Stimulated activated effector memory CD8-positive, alpha-beta T cell treated with anti-CD3 and anti-CD28 coated beads, Interleukin-12 subunit alpha, Interleukin-12 subunit beta, amount 100 ng/mL, for 72 hours (primary cell): ENCODE measurements around the gene NRXN2.
"Not testable (repeated sequence)": the region's sequence is repeated elsewhere in the genome, so short reads cannot be mapped to it uniquely, and the experiment has no call there.

Experiments used
- ATAC-seq: fragments of 150-1000 bp; cut with Tn5 transposase; 2 replicates; pipeline ENCODE4 v1.10.0; 2021
- DNase-seq, 2 donors: peaks; one replicate each; pipeline ENCODE4 v3.0.0; 2021 to 2022; ENCODE audit warnings: low spot score in 2 of 2
- H3K27ac Mint-ChIP-seq: one replicate; pipeline ENCODE4 v1.8.0; 2022; ENCODE audit warnings: mild to moderate bottlenecking, mixed read lengths
- H3K36me3 Mint-ChIP-seq: one replicate; pipeline ENCODE4 v1.8.0; 2022; ENCODE audit warnings: mild to moderate bottlenecking, mixed read lengths
- H3K4me1 Mint-ChIP-seq: one replicate; pipeline ENCODE4 v1.8.0; 2022; ENCODE audit warnings: mixed read lengths
- H3K4me3 Mint-ChIP-seq: one replicate; pipeline ENCODE4 v1.8.0; 2022; ENCODE audit warnings: mild to moderate bottlenecking, mixed read lengths
- H3K9me3 Mint-ChIP-seq: one replicate; pipeline ENCODE4 v1.8.0; 2022; ENCODE audit warnings: mixed read lengths

NRXN2 gene

DNA sequence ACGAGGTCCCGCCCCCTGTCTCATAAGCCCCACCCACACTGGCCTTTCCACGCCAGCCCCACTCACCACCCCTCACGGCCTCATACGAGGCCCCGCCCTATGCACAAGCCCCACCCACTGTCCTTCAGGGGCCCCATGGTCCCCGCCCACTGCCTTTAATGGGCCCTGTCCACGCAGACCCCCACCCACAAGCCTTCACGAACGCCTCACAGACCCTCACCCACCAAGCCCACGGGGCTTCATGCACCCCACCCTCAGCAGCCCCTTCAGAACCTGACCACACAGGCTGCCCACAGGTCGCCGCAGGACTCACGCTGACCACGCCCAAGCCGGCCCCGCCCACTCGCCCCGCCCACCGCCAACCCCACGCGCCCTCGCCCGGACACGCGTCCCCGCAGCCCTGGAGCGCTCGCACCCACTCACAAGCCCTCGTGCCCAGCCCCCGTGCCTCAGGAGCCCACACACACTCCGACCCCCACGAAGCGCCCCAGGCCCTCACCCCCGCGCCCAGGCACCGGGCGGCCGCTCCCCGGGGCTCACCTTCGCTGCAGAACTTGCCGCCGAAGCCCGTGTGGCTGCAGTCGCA is 10.5 kb downstream of the NRXN2 start:
- Mint-ChIP-seq H3K4me3 (peak overlapping the region; percentile 23), H3K9me3 (no peaks in the 10 kb centered on the region), H3K4me1 (peaks cover 26% of the 10 kb centered on the region), H3K27ac (no peak overlapping the region), H3K36me3 (no peaks in the 10 kb centered on the region)
- DNase-seq = no peak
- ATAC-seq = peak; percentile 23

DNA sequence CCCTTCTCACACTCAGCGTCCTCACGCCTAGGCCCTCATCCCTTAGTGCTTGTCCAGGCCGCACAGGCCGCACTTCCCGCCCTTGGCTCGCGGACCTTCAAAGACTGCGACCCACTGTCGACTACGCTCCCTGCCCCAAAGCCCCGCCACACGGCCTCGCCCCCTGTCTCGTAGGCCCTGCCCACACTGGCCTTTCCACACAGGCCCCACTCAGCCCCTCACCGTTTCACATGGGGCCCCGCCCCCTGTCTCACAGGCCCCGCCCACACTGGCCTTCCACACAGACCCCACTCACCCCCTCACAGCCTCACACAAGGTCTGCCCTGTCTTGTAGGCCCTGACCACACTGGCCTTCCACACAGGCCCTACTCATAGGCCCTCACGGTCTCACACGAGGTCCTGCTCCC is 11.0 kb downstream of the NRXN2 start:
- Mint-ChIP-seq H3K4me1 (peaks cover 26% of the 10 kb centered on the region), H3K27ac (no peak overlapping the region), H3K36me3 (no peaks in the 10 kb centered on the region), H3K9me3 (no peaks in the 10 kb centered on the region), H3K4me3 (peak overlapping the region; percentile 23)
- ATAC-seq (no peak), DNase-seq (no peak)

DNA sequence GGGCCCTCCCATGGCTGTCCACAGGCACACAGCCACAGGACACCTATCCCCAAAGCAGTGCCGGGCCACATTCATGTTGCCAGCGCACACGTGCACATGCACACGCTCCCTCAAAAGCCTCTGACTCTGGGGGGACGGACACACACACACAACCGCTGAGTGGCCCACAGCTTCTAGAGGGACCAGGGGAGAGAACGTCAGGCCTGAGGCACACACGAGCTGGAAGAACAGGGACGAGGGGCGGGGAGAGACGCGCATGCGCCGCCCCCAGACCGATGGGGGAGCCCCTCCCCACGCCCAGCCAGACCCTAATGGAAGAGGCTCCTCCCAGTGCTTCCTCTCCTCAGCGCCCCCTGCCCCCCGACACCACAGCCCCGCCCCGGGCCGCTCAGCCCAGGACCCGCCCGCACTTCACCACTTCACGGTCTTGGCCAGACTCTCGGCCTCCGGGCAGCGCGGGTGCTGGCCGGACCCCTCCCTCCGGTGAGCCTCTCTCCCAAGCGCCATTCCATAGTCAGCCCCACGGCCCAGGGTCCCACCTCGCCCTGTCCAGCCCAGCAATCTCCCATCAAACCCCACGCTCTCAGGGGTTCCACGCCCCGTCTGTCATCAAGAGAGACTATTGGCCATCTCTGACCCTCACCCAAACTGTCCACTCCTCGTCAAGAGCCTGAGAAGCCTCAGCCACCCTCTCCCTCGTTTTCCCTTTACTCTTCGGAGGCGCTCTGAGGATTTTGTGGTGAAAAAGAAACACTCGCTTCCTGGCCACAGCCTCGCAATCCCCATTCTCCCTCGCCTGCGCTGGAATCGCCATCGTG is 11.7 kb downstream of the NRXN2 start:
- H3K9me3 Mint-ChIP-seq = no peaks in the 10 kb centered on the region
- H3K4me3 Mint-ChIP-seq = peak overlapping the region; percentile 23
- no peak overlapping the region for H3K27ac Mint-ChIP-seq

DNA sequence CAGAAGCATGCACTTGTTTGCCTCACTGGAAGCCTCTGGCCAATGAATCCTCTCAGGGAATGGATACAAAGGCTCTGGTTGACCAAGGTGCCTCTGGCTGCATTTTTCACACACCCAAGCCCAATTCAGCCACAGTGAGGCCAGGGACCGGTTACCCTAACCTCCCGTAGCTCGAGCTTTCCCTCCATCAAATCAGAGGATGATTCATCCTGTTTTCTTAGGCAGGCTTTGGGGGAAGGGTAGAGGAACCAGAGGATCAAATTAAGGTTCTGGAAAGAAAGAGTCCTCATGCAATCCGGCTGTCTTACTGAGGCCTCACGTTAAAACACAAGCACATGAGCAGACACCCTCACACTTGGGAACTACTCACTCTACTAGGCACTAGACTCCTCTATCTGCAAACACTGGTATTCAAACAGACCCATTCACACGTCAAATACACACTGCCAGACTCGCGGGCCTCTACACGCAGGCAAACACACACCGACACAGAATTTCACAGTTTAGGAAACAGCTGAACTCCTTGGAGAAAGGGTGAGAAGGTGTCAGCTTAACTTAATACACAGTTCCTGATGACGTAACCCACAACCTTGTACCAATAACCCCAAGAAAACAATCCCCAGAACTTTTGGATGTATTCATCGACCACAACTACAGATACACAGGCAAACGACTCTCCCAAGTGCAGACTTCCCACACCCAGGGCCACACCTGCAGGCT is 12.4 kb downstream of the NRXN2 start:
- Mint-ChIP-seq H3K27ac (no peak overlapping the region), H3K4me3 (no peak overlapping the region), H3K9me3 (no peaks in the 10 kb centered on the region), H3K4me1 (peaks cover 26% of the 10 kb centered on the region), H3K36me3 (no peaks in the 10 kb centered on the region)
- DNase-seq (no peak), ATAC-seq (no peak)

More for the DNA sequence above, 11.7 kb downstream of the NRXN2 start:
- no peaks in the 10 kb centered on the region for H3K36me3 Mint-ChIP-seq
- peaks cover 26% of the 10 kb centered on the region for H3K4me1 Mint-ChIP-seq
- DNase-seq (no peak), ATAC-seq (no peak)

DNA sequence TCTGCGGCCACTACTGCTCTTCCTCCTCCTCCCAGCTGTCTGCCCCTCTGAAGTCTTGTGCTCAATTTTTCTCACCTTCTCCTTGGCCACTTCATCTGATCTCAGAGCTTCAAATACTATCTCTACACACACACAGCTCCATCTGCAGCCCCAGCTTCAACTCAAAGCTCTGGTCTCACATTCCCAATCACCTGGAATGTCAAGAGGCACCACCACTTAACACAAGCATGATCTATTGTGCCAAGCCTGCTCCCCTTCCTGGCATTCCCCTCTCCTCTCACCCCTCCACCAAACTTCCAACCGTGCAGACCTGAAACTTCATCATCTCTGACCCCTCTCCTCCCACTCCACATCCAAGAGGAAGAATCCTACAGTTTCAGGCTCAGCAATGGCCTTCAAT is 17.5 kb downstream of the NRXN2 start:
- DNase-seq (no peak), ATAC-seq (no peak)
- Mint-ChIP-seq H3K27ac (no peak overlapping the region), H3K4me3 (no peak overlapping the region), H3K9me3 (no peaks in the 10 kb centered on the region), H3K4me1 (no peaks in the 10 kb centered on the region), H3K36me3 (no peaks in the 10 kb centered on the region)

DNA sequence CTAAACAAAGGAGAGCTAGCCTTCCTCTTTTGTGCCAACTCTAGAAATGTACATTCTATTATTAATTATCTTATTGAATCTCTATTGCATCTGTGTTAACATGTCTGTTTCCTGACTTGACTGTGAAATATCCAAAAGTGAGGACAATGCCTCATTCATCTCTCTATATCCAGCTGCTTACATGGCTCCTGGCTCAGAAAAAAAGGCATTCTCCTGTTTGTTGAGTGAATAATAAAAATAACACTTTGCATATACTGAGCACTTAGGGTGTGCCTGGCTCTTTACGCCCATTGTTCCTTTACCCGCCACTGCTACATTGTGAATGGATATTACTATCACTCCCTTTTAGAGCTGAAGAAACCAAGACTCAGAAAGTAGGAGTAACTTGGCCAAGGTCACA is 19.9 kb downstream of the NRXN2 start:
- H3K4me1 Mint-ChIP-seq = no peaks in the 10 kb centered on the region
- ATAC-seq = no peak

DNA sequence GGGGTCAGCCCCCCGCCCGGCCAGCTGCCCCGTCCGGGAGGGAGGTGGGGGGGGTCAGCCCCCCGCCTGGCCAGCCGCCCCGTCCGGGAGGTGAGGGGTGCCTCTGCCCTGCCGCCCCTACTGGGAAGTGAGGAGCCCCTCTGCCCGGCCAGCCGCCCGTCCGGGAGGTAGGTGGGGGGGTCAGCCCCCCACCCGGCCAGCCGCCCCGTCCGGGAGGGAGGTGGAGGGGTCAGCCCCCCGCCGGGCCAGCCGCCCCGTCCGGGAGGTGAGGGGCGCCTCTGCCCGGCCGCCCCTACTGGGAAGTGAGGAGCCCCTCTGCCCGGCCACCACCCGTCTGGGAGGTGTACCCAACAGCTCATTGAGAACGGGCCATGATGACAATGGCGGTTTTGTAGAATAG is 21.0 kb downstream of the NRXN2 start:
- not testable (repeated sequence) for H3K36me3 Mint-ChIP-seq, DNase-seq, H3K4me3 Mint-ChIP-seq, H3K4me1 Mint-ChIP-seq, ATAC-seq, H3K27ac Mint-ChIP-seq, H3K9me3 Mint-ChIP-seq

More for the DNA sequence above, 19.9 kb downstream of the NRXN2 start:
- Mint-ChIP-seq H3K9me3 (no peaks in the 10 kb centered on the region), H3K4me3 (no peak overlapping the region), H3K27ac (no peak overlapping the region), H3K36me3 (no peaks in the 10 kb centered on the region)
- no peak for DNase-seq

DNA sequence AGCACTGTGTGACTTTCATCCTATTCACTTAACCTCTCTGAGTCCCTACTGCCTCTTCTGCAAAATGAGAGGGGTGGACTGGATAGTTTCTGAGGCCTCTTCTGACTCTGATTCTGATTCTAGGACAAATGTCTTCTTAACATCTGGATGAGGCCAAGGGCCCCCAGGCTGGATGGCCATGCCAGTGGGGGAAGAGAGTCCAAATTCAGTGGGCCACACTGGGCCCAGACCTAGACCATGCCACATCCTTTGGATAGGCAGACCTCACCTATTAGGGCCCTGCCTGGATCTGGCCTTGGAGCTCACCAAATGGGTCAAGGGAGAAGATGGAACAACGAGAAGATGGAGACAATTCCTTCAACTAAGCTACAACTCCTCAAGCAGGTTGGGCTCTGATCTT is 24.6 kb downstream of the NRXN2 start:
- H3K9me3 Mint-ChIP-seq = no peaks in the 10 kb centered on the region
- peaks cover 6% of the 10 kb centered on the region for H3K4me1 Mint-ChIP-seq
- ATAC-seq = no peak
- no peak for DNase-seq
- no peaks in the 10 kb centered on the region for H3K36me3 Mint-ChIP-seq
- no peak overlapping the region for H3K4me3 Mint-ChIP-seq
- H3K27ac Mint-ChIP-seq = peak overlapping the region; percentile 13

DNA sequence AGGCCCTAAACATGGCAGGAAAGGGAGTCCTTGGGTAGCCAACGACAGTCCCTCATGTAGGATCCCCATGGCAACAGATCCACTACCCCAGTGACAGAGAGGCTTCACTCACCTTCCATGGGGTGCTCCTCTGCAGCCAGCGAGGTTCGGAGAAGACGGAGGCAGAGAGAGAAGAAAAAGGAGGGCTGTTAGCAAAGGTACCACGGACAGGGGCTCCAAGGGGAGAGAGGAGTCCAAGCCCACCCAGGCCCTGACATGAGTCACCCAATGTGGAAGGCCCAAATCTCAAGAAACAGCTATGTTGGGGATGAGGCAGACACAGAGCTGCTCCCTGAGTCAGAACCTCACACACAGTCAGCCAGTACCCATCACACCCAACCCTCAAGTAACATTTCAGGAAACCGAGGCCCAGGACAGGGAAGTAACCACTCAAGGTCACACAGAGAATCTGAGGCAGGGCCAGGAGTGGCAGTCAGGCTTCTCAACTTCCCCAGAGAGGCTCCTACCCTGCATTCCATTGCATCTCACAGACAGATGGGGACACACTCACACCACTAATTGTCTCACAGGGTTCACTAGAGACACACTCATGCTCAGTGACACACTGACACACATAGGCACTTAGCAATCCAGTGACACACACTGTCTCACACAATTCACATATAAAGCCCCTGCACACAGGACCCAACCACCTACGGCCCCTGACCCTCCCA is 25.2 kb downstream of the NRXN2 start:
- ATAC-seq (peak; percentile 47), DNase-seq (no peak)
- Mint-ChIP-seq H3K27ac (peak overlapping the region; percentile 13), H3K4me1 (peaks cover 12% of the 10 kb centered on the region), H3K36me3 (no peaks in the 10 kb centered on the region), H3K9me3 (no peaks in the 10 kb centered on the region), H3K4me3 (no peak overlapping the region)

DNA sequence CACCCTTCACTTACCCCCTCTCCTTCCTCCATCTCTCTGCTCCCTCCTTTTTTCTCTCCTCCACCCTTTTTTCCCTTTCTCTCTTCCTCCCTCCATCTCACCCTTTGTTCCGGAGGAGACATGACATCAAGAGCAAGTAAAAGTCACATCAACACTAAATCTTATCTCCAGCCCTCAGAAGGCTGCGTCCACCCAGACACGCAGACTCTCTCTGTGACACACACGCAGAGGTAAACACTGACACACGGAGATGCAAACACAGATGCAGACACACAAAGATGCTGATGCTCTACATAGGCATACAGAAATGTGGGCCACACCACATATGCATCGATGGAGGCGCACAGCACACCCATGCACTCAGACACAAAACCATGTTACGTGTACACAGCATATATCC is 27.0 kb downstream of the NRXN2 start:
- H3K36me3 Mint-ChIP-seq = no peaks in the 10 kb centered on the region
- DNase-seq (no peak), ATAC-seq (no peak)
- no peak overlapping the region for H3K4me3 Mint-ChIP-seq
- H3K9me3 Mint-ChIP-seq = no peaks in the 10 kb centered on the region
- no peak overlapping the region for H3K27ac Mint-ChIP-seq
- H3K4me1 Mint-ChIP-seq = peaks cover 19% of the 10 kb centered on the region

DNA sequence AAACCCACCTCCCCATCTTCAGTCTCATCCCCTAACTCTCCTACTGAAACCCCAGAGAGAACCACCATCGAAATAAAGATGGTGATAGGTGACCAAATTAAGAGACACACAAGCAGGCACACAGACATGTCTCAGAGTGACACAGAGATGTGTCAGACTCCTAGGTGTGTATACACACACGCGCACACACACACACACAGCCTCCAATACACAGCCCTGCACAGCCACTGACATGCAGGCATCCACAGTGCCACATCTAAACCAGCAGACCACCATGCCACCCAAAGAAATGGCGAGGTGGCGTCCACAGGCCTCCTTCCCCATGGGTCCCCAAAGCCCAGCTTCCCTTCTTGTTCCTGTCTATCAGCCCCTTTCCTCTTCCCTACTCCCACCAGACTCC is 27.4 kb downstream of the NRXN2 start:
- peak overlapping the region; percentile 72 for H3K27ac Mint-ChIP-seq
- DNase-seq (no peak), ATAC-seq (no peak)
- peaks cover 19% of the 10 kb centered on the region for H3K4me1 Mint-ChIP-seq
- no peaks in the 10 kb centered on the region for H3K9me3 Mint-ChIP-seq
- no peaks in the 10 kb centered on the region for H3K36me3 Mint-ChIP-seq
- no peak overlapping the region for H3K4me3 Mint-ChIP-seq

DNA sequence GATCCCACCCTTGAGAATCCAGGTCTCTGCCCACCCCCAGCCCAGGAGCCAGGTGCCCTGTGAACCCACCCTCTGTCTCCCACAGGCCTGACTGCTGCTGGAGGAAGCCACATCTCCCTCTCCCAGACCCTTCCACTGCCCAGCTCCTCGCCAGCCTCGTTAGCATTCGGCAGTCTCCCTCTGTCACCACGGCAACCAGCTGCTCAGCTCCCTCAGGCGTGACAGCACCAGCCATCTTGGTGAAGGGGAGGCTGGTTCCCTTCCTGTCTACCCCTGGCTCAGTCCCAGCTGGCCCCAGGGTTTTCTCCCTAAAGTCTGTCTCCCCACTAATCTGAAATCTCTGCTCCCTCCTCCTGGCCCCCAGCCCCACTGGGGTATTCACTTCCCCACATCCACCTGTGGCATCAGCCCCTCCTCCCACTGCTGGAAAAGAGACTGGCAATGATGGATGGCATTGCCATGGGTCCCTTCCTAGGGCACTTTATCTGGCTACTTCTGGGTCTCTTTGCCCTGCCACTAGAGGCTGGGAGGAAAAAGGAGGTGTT is 28.1 kb downstream of the NRXN2 start:
- H3K9me3 Mint-ChIP-seq = no peaks in the 10 kb centered on the region
- peaks cover 19% of the 10 kb centered on the region for H3K4me1 Mint-ChIP-seq
- peak overlapping the region; percentile 72 for H3K27ac Mint-ChIP-seq
- no peak overlapping the region for H3K4me3 Mint-ChIP-seq
- no peaks in the 10 kb centered on the region for H3K36me3 Mint-ChIP-seq
- DNase-seq = no peak
- no peak for ATAC-seq

DNA sequence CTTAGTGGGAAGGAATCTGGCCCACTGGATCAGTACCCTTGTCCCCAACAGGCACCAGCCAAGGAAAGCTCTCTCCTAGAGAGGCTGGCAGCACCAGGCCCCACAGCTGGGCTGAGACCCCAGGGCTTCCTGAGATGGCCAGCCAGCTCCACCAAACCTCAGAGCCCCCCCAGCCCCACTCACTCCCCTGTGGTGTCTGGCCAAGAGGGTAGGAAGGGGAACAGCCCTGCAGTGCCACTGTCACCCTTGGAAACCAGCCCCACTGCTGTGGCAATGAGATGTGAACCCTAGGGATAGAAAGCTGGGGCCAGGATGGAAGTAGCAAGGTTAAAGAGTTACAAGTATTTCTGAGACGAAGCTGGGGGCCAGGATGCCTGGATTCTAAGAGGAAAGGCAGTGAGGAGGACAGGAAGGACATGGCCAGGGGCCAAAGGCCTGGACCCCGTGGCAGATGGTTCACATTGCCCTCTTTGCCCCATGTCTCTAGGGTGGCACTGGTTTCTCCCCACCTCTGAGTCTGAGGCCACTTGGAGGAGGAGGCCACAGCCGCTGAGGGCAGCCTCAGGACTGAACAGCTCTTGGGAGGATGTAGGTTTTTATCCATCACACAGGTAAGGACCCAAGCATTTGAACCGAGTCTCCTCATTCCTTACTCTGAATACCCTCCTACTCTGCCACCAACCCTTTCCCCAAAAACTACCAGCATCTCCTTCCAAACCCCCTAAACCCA is 28.8 kb downstream of the NRXN2 start:
- peaks cover 21% of the 10 kb centered on the region for H3K4me1 Mint-ChIP-seq
- peak overlapping the region; percentile 72 for H3K27ac Mint-ChIP-seq
- H3K36me3 Mint-ChIP-seq = no peaks in the 10 kb centered on the region
- ATAC-seq (no peak), DNase-seq (no peak)
- no peaks in the 10 kb centered on the region for H3K9me3 Mint-ChIP-seq
- no peak overlapping the region for H3K4me3 Mint-ChIP-seq

DNA sequence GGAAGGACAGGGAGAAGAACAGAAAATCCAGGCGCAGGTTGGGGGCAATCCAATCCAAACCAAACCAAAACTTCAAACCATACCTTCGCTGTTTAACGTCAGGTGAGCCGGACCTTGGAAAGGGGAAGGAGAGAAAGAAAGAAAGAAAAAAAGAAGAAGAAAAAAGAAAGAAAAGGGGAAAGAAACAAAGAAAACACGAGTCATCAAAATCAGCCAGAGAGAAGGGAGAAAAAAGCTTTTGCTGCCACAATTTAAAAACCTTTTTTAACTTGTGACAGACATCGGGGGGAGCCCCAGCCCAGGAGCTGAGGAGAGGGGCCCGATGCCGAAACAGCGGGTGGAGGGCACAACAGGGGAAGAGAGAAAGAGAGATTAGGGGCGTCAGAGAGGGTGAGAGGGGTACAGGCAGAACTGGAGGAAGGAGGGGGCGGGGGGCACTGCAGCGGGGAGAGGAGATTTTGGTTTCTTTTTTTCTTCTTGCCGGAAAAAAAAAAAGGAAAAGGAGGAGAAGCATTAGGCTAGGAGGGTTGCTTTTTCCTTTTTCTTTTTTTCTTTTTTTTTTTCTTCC is 30.1 kb downstream of the NRXN2 start:
- Mint-ChIP-seq H3K36me3 (no peaks in the 10 kb centered on the region), H3K4me3 (peak overlapping the region; percentile 27), H3K9me3 (no peaks in the 10 kb centered on the region), H3K27ac (peak overlapping the region; percentile 51), H3K4me1 (peaks cover 34% of the 10 kb centered on the region)
- no peak for DNase-seq
- ATAC-seq = no peak
